HepG2 (cell line): ENCODE data around the gene KDM3B.

Source experiments
- CBX1 ChIP-seq: IDR thresholded peaks from one replicate; pipeline ENCODE4 v1.6.1; 2016; ENCODE audit warnings: antibody characterized with exemption, low read depth
- IRF1 ChIP-seq: sonication (generic); formaldehyde crosslinking; IDR thresholded peaks from 2 replicates; pipeline ENCODE4 v1.4.0; 2020; ENCODE audit warnings: low read depth, mild to moderate bottlenecking, missing genetic modification reagents
- NR1H2 ChIP-seq: sonication (generic); formaldehyde crosslinking; IDR thresholded peaks from 2 replicates; pipeline ENCODE4 v1.8.1; 2022; ENCODE audit warnings: low read depth, missing genetic modification reagents, borderline replicate concordance
- TAF1 ChIP-seq: sonication (generic); formaldehyde crosslinking; IDR thresholded peaks from 2 replicates; pipeline ENCODE4 v1.4.0; 2020; ENCODE audit warnings: missing genetic modification reagents
- TARDBP ChIP-seq: sonication (generic); formaldehyde crosslinking; IDR thresholded peaks from 2 replicates; pipeline ENCODE4 v1.8.0; 2022; ENCODE audit warnings: mild to moderate bottlenecking, missing genetic modification reagents

- TF ChIP-seq TARDBP (CRISPR knock-in tag) (no peak), IRF1 (CRISPR knock-in tag) (no peak), TAF1 (CRISPR knock-in tag) (no peak), NR1H2 (no peak), CBX1 (no peak)
These were observed 93.2 kb downstream of the KDM3B start for GRCh38 chr5:138445547-138446271.
